Measurements from ENCODE around the gene HYAL2.
"Not testable (repeated sequence)": the region's sequence is repeated elsewhere in the genome, so short reads cannot be mapped to it uniquely, and the experiment has no call there.

Gene HYAL2

DNA sequence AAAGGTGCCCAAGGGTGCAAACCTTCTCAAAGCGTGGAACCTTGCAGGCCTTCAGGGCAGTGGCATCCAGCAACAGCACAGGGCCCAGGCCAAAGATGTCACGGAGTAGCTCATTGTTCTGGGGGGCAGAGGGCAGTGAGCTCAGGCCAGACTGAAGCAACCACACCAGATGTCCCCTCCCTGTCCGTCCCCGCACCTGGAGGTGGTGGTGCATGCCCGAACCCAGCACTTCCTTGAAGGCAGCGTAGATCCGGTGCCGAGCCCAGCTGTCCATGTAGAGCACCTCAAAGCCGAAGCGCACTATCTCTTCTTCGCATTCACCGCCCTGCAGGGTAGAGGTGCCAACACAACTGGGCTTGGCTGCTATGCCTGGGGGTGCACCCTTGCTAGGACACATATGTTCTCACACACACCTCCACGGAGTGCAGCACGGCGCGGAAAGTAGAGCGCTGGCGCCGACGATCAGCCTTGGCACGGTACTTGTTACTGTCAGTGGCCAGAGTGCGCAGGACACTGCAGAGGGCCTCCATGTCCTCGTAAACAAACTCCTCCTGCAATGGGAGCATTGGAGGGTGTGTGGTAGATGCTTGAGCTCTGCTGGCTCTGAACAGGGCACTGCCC, 34.0 kb downstream of the HYAL2 start:
- no peak for DNase-seq

DNA sequence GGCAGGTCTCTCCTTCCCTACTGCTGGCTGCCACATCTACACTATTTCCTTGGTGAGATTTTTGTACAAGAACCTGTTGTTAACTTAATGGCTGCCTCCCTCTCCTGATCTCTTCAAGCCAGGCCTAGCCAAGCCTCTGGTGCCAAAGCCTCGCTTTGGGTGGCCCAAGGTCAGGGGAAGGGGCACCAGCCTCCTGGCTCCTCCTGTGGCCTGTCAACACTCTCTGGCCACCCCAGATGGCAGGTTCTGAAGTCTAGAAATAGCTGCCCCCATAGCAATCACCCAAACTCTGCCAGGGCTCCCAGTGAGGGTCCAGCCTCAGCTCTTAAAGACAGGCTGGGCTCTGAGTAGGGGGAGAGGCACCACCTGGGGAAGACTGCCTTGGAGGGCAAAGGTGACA, 35.3 kb downstream of the HYAL2 start:
- no peak for DNase-seq

DNA sequence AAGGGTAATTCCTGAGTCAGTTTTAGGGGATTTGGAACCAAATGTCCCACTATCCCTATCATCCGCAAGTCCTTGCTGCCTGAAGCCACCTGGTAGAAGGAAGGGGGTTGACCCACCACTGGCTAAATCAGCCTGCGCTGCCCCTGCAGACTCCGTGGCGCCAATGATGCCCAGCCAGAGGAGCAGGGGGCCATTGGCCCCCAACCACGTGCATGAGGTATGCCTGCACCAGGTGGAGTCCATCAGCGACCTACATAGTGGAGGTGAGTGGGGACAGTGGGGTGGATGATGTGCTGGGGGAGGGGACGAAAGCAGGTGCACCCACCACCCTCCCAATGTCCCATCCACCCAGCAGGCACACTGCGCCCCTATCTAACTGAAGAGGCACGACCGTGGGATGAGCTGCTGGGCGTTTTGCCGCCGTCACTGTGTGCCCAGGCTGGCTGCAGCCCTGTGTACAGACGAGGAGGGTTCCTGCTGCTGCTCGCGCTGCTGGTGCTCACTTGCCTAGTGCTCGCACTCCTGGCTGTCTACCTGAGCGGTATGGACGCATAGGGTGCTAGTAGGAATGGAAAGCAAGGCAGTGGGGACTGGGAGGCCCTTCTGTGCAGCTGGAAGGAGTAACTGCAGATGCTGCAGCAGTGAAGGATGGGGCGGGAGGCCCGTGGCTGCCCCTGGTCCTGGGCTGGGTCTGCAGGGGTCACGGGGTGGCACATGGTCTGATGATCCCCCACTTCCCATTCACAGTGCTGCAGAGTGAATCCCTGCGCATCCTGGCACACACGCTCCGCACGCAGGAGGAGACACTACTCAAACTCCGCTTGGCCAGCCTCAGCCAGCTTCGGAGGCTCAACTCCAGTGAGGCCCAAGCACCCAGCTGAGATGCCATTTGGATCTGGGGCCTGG, 36.0 kb downstream of the HYAL2 start:
- DNase-seq: no peak

DNA sequence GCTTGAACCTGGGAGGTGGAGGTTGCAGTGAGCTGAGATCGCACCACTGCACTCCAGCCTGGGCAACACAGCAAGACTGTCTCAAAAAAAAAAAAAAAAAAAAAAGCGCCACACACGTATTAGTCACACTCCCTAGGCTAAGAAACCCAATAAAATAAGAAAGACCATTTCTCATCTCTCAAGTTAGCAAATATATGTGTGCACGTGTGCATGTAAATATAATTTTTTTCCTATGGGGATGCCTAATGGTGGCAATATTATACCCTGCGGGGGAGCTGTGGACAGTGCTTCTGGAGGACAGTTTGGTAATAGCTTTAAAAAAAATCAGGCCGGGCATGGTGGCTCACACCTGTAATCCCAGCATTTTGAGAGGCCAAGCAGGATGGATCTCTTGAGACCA, 38.4 kb downstream of the HYAL2 start:
- not testable (repeated sequence) for DNase-seq

DNA sequence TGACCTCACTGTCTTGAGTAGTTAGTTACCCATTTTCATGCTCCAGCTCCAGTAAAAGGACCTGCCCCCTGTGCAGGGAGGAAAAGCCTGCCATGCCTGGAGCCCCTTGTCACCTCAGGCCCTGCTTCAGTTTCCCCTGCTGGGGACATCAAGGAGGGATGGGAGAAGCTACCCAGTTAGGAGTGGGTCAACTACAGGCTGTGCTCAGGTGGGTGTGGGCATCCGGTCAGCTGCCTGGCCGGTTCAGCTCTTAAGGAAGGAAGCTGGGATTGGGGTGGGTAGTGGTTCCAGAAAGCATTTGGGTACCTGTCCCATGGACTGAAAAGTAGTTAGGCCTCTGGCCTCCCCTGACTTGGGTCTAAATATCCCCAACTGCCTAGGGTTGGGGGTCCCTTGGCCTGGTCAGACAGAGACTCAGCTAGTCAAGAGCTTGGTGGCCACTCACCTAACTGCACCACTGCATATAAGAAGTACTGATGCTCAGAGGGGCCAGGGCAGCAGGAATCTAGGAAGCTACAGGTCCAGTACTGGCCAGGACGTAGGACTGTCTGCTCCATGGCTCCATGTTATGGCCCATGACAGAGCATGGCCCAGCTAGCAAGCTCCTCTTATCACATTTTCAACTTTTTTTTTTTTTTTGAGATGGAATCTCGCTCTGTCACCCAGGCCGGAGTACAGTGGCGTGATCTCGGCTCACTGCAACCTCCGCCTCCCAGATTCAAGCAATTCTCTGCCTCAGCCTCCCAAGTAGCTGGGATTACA, 43.1 kb downstream of the HYAL2 start:
- DNase-seq: no peak

DNA sequence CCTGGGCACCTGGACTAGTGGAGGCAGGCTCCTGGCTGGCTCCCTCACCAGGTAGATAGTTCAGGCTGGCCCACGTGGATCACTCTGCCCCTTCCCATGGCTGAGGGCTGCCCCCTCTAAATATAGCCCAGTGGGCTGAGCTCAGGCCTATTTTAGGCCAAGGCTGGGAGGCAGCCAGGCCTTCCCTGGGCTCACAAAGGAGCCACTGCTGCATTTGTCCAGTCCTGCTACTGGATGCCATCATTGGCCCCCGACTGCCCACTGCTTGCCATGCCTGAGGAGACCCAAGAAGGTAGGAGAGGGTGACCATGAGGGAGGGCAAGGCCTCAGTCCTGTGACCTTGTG, 43.7 kb downstream of the HYAL2 start, which contains the start of gene LSMEM2:
TSS of gene LSMEM2 (plus strand) at position 208 of the 345 bp plus-strand sequence. CDS start at position 235, 27 bp downstream.
- DNase-seq: no peak

DNA sequence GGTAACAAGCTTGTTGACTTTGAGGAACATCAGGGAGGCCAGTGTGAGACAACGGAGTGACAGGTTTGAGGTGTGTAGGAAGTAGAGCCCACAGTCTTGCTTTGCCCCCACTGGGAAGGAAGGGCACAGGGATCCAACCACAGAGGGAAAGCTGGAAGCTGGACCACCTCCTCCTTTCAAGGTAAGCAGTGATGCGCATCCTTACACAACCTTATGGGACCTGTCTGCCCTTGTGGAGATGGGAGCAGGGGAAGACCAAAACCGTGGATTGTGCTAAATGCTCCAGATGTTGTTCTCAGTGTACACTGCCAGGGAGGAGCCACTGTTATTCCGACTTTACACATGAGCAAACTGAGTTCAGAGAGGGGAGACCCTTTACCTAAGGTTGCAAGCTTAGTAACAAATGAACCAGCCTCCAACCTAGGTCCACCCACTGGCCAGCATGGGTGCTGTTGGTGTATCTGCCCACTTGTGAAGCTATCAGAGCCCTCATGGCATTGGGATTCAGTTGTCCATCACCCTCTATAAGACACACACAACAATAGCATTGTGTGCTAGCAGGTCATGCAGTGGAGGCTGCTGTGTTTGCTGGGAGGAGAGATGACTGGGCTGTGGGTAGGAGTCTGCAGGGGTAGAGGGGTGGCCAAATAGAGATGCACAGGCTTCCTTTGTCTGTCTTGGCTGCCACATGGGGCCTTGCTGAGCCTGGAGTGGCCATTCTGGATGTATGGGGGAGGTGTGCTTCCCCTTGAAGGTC, 44.2 kb downstream of the HYAL2 start:
- DNase-seq: no peak

DNA sequence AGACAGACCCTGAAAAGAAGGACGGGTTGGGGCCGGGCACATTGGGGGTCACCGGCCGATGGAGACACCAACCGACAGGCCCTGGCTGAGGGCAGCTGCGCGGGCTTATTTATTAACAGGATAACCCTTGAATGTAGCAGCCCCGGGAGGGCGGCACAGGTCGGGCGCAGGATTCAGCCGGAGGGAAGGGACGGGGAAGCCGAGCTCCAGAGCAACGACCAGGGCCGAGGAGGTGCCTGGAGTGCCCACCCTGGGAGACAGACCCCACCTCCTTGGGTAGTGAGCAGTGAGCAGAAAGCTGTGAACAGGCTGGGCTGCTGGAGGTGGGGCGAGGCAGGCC, 45.8 kb downstream of the HYAL2 start:
- no peak for DNase-seq

DNA sequence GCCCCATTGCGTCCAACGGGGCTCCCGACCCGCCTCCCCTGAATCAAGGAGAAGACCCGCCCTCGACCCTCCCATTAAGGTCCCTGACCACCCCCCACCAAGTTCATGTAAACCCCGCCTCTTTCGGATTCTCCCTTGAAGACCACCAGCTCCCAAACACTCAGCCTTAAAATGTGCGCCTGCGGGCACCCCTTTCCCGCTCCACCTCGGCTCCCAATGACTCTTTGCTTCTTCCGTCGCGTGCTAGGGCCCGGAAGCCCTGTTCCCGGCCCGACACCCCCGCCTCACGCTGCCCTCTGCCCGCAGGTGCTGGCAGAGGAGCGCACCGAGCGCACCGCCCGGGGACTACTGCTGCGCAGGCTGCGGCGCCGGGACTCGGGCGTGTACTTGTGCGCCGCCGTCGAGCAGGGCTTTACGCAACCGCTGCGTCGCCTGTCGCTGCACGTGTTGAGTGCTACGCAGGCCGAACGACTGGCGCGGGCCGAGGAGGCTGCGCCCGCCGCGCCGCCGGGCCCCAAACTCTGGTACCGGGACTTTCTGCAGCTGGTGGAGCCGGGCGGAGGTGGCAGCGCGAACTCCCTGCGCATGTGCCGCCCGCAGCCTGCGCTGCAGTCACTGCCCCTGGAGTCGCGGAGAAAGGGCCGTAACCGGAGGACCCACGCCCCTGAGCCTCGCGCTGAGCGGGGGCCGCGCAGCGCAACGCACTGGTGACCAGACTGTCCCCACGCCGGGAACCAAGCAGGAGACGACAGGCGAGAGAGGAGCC, 46.4 kb downstream of the HYAL2 start:
- DNase-seq: peak; percentile 24

DNA sequence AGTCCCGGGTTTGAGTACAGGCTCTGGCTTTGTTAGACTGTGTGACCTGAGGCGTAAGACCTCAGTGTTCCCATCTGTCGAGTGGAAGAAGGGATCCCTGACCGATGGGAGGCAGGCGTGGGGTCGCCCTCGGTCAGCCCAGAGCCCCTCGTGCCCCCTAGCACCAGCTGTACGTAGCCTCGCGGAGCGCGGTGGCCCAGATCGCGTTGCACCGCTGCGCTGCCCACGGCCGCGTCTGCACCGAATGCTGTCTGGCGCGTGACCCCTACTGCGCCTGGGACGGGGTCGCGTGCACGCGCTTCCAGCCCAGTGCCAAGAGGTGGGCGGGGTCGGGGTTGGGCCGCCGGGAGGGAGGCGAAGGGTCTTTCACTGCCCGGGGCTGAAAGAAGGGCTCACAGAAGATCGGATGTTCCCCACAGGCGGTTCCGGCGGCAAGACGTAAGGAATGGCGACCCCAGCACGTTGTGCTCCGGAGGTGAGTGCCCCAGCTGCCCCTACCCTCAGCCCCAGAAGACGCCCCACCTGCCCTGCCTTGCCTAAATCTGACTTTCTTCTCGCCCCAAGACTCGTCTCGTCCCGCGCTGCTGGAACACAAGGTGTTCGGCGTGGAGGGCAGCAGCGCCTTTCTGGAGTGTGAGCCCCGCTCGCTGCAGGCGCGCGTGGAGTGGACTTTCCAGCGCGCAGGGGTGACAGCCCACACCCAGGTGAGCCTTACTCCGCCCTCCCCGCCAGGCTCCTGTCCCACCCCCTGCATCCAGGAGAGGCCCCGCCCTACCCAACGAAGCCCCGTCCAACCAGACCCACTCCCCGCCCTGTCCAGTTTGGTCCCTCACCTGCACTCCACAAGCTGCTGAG, 47.2 kb downstream of the HYAL2 start:
- DNase-seq: no peak

DNA sequence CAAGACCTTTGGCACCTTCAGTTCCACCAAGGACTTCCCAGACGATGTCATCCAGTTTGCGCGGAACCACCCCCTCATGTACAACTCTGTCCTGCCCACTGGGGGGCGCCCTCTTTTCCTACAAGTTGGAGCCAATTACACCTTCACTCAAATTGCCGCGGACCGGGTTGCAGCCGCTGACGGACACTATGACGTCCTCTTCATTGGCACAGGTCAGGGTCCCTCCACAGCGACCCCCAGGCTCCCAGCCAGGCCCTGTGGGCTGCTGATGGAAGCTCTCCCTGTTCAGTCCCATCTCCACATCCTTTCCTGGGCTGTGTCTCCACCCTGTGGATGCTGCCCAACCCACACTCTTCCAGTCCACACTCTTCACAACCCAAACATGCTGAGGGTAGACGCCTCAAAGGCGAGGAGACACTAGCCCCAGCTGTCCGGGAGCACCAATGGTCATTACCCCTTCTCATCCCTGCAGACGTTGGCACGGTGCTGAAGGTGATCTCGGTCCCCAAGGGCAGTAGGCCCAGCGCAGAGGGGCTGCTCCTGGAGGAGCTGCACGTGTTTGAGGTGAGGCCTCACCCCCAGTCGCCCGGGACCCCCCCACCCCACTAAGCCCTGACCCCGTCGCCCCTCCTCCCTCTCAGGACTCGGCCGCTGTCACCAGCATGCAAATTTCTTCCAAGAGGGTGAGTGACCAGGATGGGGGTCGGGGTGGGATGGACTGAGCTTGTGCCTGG, 48.0 kb downstream of the HYAL2 start:
- DNase-seq: peak; percentile 72

DNA sequence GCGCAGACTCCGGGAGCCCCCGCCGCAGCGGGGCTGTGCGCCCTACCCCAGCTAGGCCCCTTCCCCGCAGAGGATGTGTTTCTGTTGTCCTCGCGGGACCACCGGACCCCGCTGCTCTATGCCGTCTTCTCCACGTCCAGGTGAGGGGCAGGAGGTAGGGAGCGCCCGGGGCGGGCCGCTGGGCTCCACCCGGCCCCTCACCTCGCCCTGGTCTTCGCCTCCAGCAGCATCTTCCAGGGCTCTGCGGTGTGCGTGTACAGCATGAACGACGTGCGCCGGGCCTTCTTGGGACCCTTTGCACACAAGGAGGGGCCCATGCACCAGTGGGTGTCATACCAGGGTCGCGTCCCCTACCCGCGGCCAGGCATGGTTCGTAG, 48.9 kb downstream of the HYAL2 start:
- DNase-seq: no peak

DNA sequence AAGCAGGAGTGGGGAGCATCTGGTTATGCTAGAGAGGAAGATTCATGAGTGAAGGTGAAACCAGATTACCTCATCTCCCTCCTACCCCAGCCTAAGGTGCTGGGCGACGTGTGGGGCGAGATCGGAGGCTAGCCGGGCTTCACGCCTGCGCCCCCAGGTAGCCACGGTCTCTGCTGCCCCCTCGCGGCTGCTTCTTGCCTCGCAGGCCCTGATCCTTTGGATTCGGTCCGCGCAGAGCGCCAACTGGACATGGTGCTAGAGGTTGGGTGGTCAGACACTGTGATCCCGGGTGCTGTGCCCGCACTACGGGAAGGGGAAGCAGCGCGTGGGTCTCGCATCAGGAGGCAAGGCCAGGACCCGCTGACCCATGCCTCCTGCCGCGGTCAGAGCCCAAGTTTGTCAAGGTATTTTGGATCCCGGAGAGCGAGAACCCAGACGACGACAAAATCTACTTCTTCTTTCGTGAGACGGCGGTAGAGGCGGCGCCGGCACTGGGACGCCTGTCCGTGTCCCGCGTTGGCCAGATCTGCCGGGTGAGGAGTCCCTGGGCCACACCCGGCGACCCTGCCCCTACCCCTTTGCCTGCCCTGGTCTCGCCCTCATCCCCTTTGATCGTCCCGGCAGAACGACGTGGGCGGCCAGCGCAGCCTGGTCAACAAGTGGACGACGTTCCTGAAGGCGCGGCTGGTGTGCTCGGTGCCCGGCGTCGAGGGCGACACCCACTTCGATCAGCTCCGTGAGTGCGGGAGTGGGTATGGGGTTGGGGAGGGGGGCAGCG, 49.4 kb downstream of the HYAL2 start:
- DNase-seq: peak; percentile 84

DNA sequence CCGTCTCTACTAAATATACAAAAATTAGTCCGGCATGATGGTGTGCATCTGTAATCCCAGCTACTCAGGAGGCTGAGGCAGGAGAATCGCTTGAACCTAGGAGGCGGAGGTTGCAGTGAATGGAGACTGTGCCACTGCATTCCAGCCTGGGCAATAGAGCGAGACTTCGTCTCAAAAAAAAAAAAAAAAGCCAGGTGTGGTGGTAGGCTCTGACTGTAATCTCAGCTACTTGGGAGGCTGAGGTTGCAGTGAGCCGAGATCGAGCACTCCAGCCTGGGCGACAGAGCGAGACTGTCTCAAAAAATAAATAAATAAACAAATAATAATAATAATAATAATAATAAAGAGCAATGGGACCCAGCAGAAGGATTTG, 50.0 kb downstream of the HYAL2 start:
- DNase-seq: not testable (repeated sequence)

DNA sequence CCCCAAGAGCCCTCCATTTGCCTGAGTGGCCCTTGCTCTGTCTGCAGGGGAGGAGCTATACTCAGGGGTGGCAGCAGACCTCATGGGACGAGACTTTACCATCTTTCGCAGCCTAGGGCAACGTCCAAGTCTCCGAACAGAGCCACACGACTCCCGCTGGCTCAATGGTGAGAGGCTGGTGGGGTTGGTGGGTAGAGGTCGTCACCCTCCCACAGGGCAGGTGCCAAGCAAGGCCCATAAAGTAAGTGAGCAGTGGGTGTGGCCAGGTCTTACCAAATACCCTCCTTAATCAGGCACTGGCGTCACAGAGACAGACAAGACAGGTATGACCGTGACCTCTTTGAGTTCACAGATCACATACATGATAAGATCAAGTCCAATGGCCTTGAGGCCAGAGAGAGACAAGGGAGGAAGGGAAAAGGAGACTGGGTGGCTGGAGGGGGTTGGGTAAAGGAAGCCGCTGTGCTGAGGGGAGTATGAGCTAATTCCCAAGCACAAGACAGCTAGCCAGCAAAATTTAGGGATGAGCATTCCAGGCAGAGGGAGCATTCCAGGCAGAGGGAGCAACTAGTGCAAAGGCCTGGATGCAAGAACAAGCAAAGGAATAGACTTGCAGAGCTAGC, 51.1 kb downstream of the HYAL2 start:
- no peak for DNase-seq

DNA sequence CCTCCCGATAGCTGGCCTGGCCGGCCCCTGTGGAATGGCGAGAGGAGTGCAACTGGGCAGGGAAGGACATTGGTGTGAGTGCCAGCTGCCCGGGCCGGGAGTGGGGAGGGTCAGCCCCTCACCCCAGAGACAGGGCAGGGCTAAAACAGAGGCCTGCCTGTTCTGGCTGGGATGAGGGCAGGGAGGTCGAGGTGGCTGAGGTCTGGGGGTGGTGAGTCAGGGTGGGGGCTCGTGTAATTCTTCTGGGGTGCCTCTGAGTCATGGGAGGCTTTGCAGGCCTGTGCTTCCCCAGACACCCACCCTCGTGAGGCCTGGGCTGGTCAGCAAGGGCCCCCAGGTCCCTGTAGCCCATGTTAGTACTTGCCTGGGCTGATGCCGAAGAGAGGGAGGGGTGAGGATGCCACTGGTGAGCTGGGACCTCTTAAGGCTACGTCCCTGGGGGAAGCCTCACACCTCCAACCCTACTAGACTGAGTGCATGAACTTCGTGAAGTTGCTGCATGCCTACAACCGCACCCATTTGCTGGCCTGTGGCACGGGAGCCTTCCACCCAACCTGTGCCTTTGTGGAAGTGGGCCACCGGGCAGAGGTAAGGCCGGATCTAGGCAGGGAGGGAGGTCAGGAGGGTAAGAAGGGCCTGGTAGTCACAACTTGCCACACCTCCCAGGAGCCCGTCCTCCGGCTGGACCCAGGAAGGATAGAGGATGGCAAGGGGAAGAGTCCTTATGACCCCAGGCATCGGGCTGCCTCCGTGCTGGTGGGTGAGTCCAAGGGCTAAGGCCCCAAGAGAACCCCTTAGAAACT, 51.9 kb downstream of the HYAL2 start:
- DNase-seq: no peak

DNA sequence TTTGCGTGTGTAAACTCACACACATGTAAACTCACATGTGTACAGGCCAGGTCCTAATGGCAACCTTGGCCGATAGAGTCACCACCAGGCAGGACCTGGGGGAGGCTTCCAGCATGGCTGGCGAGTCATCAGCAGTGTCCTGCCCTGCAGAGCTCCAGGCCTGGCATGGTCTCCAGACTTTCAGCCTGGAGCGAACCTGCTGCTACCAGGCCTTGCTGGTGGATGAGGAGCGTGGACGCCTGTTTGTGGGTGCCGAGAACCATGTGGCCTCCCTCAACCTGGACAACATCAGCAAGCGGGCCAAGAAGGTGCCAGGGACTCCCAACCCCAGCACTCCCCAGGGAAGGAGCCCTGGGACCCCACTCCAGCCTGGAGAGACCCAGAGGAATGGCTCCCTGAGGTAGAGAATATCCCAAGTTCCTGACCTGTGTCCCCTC, 52.5 kb downstream of the HYAL2 start:
- DNase-seq: no peak

DNA sequence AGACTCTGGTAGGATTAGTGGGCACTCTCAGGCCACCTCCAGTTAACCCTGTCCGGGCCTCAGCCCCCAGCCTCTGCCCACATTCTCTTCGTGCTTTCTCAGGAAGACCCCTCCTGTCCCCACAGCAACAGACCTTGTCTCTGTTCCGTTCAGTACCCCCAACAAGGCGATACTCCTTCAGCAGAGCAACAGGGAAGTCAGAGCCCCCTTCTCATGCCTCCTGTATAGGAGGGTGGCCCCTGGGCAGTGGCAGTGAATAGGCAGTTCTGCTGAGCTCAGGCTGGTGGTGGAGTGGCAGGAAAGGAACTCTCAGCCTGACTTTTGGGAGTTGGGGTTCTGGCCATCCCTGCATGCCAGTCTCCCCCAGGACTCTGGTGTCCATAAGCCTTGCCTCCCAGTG, 53.1 kb downstream of the HYAL2 start:
- DNase-seq: no peak

Data from CD4-positive, alpha-beta T cell treated with Interleukin-21 for 1 hour (primary cell).